ENCODE measurements around the gene MFSD12. TPM values are rescaled to one million over a fixed set of nuclear protein-coding genes. Genes with fewer than 3 reads are reported as not detected.

Gene MFSD12
- total RNA-seq, 4 donors from 2014 or later, result 76.5 to 146 (median 104) TPM

GRCh38 chr19:3595521-3596061 lies 38.2 kb upstream of the MFSD12 start:
- H3K4me1 ChIP-seq, result no peaks in the 10 kb centered on the region
- no peaks in the 10 kb centered on the region for H3K9me3 ChIP-seq
- no peak overlapping the region for H3K27ac ChIP-seq
- no peaks in the 10 kb centered on the region for H3K36me3 ChIP-seq
- no peak for TF ChIP-seq CTCF (IDR thresholded peaks at IDR 0.05)
- TF ChIP-seq POLR2A (IDR thresholded peaks at IDR 0.05), result no peak
- no peaks in the 10 kb centered on the region for H3K27me3 ChIP-seq
- H3K4me3 ChIP-seq, result no peak overlapping the region
- no peak for DNase-seq

- Histone ChIP-seq H3K4me1 (no peaks in the 10 kb centered on the region), H3K4me3 (no peak overlapping the region), H3K27ac (no peak overlapping the region), H3K9me3 (no peaks in the 10 kb centered on the region), H3K36me3 (no peaks in the 10 kb centered on the region), H3K27me3 (no peaks in the 10 kb centered on the region)
- TF ChIP-seq POLR2A (IDR thresholded peaks at IDR 0.05), result no peak
- no peak for TF ChIP-seq CTCF (IDR thresholded peaks at IDR 0.05)
- DNase-seq, result no peak
Observed at GRCh38 chr19:3593156-3593555, 35.8 kb upstream of the MFSD12 start.

GRCh38 chr19:3591876-3592613 lies 34.7 kb upstream of the MFSD12 start:
- Histone ChIP-seq H3K4me3 (no peak overlapping the region), H3K27me3 (no peaks in the 10 kb centered on the region), H3K4me1 (no peaks in the 10 kb centered on the region), H3K27ac (no peak overlapping the region), H3K36me3 (no peaks in the 10 kb centered on the region), H3K9me3 (no peaks in the 10 kb centered on the region)
- no peak for DNase-seq
- no peak for TF ChIP-seq POLR2A (IDR thresholded peaks at IDR 0.05)
- TF ChIP-seq CTCF (IDR thresholded peaks at IDR 0.05), result no peak

- H3K36me3 ChIP-seq, result no peaks in the 10 kb centered on the region
- peaks cover 0 to under 1% (median 0%) of the 10 kb centered on the region in 4 donors for H3K4me1 ChIP-seq
- no peaks in the 10 kb centered on the region for H3K9me3 ChIP-seq
- no peak overlapping the region for H3K27ac ChIP-seq
- TF ChIP-seq POLR2A (IDR thresholded peaks at IDR 0.05) (no peak), CTCF (IDR thresholded peaks at IDR 0.05) (no peak)
- no peak for DNase-seq
- no peaks in the 10 kb centered on the region for H3K27me3 ChIP-seq
- no peak overlapping the region for H3K4me3 ChIP-seq
Observed at GRCh38 chr19:3590991-3591659, 33.7 kb upstream of the MFSD12 start.

- Histone ChIP-seq H3K27me3 (no peaks in the 10 kb centered on the region), H3K27ac (no peak overlapping the region), H3K9me3 (no peaks in the 10 kb centered on the region), H3K4me1 (peaks cover 0 to 12% (median 0%) of the 10 kb centered on the region in 4 donors), H3K36me3 (no peaks in the 10 kb centered on the region), H3K4me3 (no peak overlapping the region)
- no peak for DNase-seq
- TF ChIP-seq POLR2A (IDR thresholded peaks at IDR 0.05) (no peak), CTCF (IDR thresholded peaks at IDR 0.05) (no peak)
Observed at GRCh38 chr19:3589949-3590348, 32.6 kb upstream of the MFSD12 start.
